Colon (tissue), 2 donors: ENCODE data around the gene CST6.

Source experiments
- FAIRE-seq: peaks from 2 replicates; lab custom pipeline; 2012; peaks lifted over from hg19 to GRCh38; lab: Jason Lieb, UNC
- donor health status: control.
- donor health status: control.

Gene CST6

GRCh38 chr11:66047541-66048365 is 35.9 kb downstream of the CST6 start:
- FAIRE-seq, result no peak

- no peak for FAIRE-seq
Measured at GRCh38 chr11:66048547-66049323, 36.9 kb downstream of the CST6 start, which contains the start of gene GAL3ST3. GAL3ST3 (minus strand) TSS chr11:66049161; CDS start chr11:66045415, 3,746 bp downstream.

- FAIRE-seq, result no peak
Measured at GRCh38 chr11:66050581-66051231, 38.9 kb downstream of the CST6 start.

- no peak for FAIRE-seq
Measured at GRCh38 chr11:66051371-66051765, 39.6 kb downstream of the CST6 start.

GRCh38 chr11:66051766-66052663 is 40.2 kb downstream of the CST6 start, which contains the start of gene SF3B2:
SF3B2 (plus strand) TSS chr11:66052364; CDS start chr11:66052385, 21 bp downstream.
- no peak for FAIRE-seq

- no peak for FAIRE-seq
Measured at GRCh38 chr11:66052664-66052982, 40.8 kb downstream of the CST6 start.

GRCh38 chr11:66055021-66055420 is 43.2 kb downstream of the CST6 start:
- no peak for FAIRE-seq

- FAIRE-seq, result no peak
Measured at GRCh38 chr11:66056501-66056900, 44.7 kb downstream of the CST6 start.

GRCh38 chr11:66059966-66060680 is 48.3 kb downstream of the CST6 start:
- no peak for FAIRE-seq

GRCh38 chr11:66061268-66061667 is 49.5 kb downstream of the CST6 start:
- FAIRE-seq, result no peak

GRCh38 chr11:66062408-66062807 is 50.6 kb downstream of the CST6 start:
- no peak for FAIRE-seq
